Urinary bladder (tissue), 4 donors: ENCODE results near the gene CTNNA2. TPM values are rescaled to one million over a fixed set of nuclear protein-coding genes. Genes with fewer than 3 reads are reported as not detected.

ENCODE experiments used
- DNase-seq: peaks from one replicate; pipeline ENCODE4 v3.0.0-alpha.2; 2015; ENCODE audit errors: extremely low spot score
- H3K27ac ChIP-seq: one replicate; pipeline ENCODE4 v1.5.1; 2013; ENCODE audit warnings: low read depth, mild to moderate bottlenecking, moderate library complexity
- H3K36me3 ChIP-seq: one replicate; pipeline ENCODE4 v1.6.1; 2013; ENCODE audit warnings: mild to moderate bottlenecking, moderate library complexity; ENCODE audit not compliant: insufficient read depth
- H3K4me1 ChIP-seq: one replicate; pipeline ENCODE4 v1.6.1; 2013; ENCODE audit warnings: mild to moderate bottlenecking, moderate library complexity; ENCODE audit not compliant: insufficient read depth
- H3K4me3 ChIP-seq: one replicate; pipeline ENCODE4 v1.5.1; 2013; ENCODE audit warnings: low read depth, low read length
- WGBS: extraction: QIAGEN DNeasy Blood & Tissue Kit; methylation state at CpG from one replicate; pipeline ENCODE4 v1.1.7; 2013; 5-methylcytosine and 5-hydroxymethylcytosine counted together
- polyA plus RNA-seq: library from polyadenylated mRNA; stranded (reverse); fragments of 200-250 nt; gene quantifications from one replicate; pipeline ENCODE4 v1.2.3, GENCODE V29; 2013
- total RNA-seq: library from RNA; depleted of rRNA; stranded (reverse); fragments of >200 nt; gene quantifications from one replicate; pipeline ENCODE4 v1.2.3, GENCODE V29; 2014
- donor health status: healthy with polysubstance abuse.
- donor health status: healthy.

Gene CTNNA2
- total and polyA plus RNA-seq, 2 donors, result 1.9 to 14.0 TPM

GRCh38 chr2:79993144-79993543, 480.3 kb downstream of the CTNNA2 start:
- 30% methylated on average over 3 of the region's 3 CpGs for WGBS
- Histone ChIP-seq H3K4me3 (no peak overlapping the region), H3K4me1 (no peaks in the 10 kb centered on the region), H3K36me3 (no peaks in the 10 kb centered on the region), H3K27ac (no peak overlapping the region)
- no peak for DNase-seq

GRCh38 chr2:79994161-79994560, 481.3 kb downstream of the CTNNA2 start:
- Histone ChIP-seq H3K4me1 (no peaks in the 10 kb centered on the region), H3K4me3 (no peak overlapping the region), H3K27ac (no peak overlapping the region), H3K36me3 (no peaks in the 10 kb centered on the region)
- 73% methylated on average over 5 of the region's 5 CpGs for WGBS
- no peak for DNase-seq

- Histone ChIP-seq H3K4me3 (no peak overlapping the region), H3K27ac (no peak overlapping the region), H3K36me3 (no peaks in the 10 kb centered on the region), H3K4me1 (no peaks in the 10 kb centered on the region)
- no peak for DNase-seq
Measured at GRCh38 chr2:79994965-79995364, 482.1 kb downstream of the CTNNA2 start.

- H3K36me3 ChIP-seq, result no peaks in the 10 kb centered on the region
- DNase-seq, result no peak
- H3K4me3 ChIP-seq, result no peak overlapping the region
- no peak overlapping the region for H3K27ac ChIP-seq
- H3K4me1 ChIP-seq, result no peaks in the 10 kb centered on the region
- 83% methylated on average over 5 of the region's 5 CpGs for WGBS
Measured at GRCh38 chr2:79996709-79997108, 483.9 kb downstream of the CTNNA2 start.

GRCh38 chr2:80001701-80002101, 488.9 kb downstream of the CTNNA2 start:
- no peaks in the 10 kb centered on the region for H3K36me3 ChIP-seq
- H3K4me3 ChIP-seq, result no peak overlapping the region
- H3K4me1 ChIP-seq, result no peaks in the 10 kb centered on the region
- no peak overlapping the region for H3K27ac ChIP-seq
- no peak for DNase-seq
- WGBS, result 23% methylated on average over 5 of the region's 5 CpGs

GRCh38 chr2:80002112-80002511, 489.3 kb downstream of the CTNNA2 start:
- WGBS, result 49% methylated on average over 3 of the region's 3 CpGs
- no peaks in the 10 kb centered on the region for H3K36me3 ChIP-seq
- DNase-seq, result no peak

GRCh38 chr2:80002568-80003157, 489.8 kb downstream of the CTNNA2 start:
- H3K4me1 ChIP-seq, result no peaks in the 10 kb centered on the region
- WGBS, result 63% methylated on average over 6 of the region's 6 CpGs
- H3K27ac ChIP-seq, result no peak overlapping the region
- no peak for DNase-seq
- no peaks in the 10 kb centered on the region for H3K36me3 ChIP-seq
- H3K4me3 ChIP-seq, result no peak overlapping the region

More at GRCh38 chr2:80002112-80002511, 489.3 kb downstream of the CTNNA2 start:
- Histone ChIP-seq H3K27ac (no peak overlapping the region), H3K4me3 (no peak overlapping the region), H3K4me1 (no peaks in the 10 kb centered on the region)

GRCh38 chr2:80007777-80008503, 495.1 kb downstream of the CTNNA2 start:
- no peaks in the 10 kb centered on the region for H3K36me3 ChIP-seq
- H3K27ac ChIP-seq, result no peak overlapping the region
- H3K4me3 ChIP-seq, result no peak overlapping the region
- DNase-seq, result no peak
- WGBS, result 30% methylated on average over 5 of the region's 5 CpGs
- H3K4me1 ChIP-seq, result no peaks in the 10 kb centered on the region

- WGBS, result 66% methylated on average over 4 of the region's 4 CpGs
- Histone ChIP-seq H3K27ac (no peak overlapping the region), H3K36me3 (no peaks in the 10 kb centered on the region), H3K4me1 (no peaks in the 10 kb centered on the region), H3K4me3 (no peak overlapping the region)
- no peak for DNase-seq
Measured at GRCh38 chr2:80008596-80008995, 495.7 kb downstream of the CTNNA2 start.

GRCh38 chr2:80009211-80009610, 496.4 kb downstream of the CTNNA2 start:
- no peak for DNase-seq
- no peak overlapping the region for H3K4me3 ChIP-seq
- no peaks in the 10 kb centered on the region for H3K4me1 ChIP-seq
- H3K36me3 ChIP-seq, result no peaks in the 10 kb centered on the region
- 90% methylated on average over 3 of the region's 3 CpGs for WGBS
- H3K27ac ChIP-seq, result no peak overlapping the region

GRCh38 chr2:80012061-80012460, 499.2 kb downstream of the CTNNA2 start:
- DNase-seq, result no peak
- H3K4me1 ChIP-seq, result no peaks in the 10 kb centered on the region
- 49% methylated on average over 3 of the region's 3 CpGs for WGBS
- H3K36me3 ChIP-seq, result no peaks in the 10 kb centered on the region
- H3K27ac ChIP-seq, result no peak overlapping the region
- H3K4me3 ChIP-seq, result no peak overlapping the region

- no peaks in the 10 kb centered on the region for H3K36me3 ChIP-seq
- H3K4me3 ChIP-seq, result no peak overlapping the region
- no peak for DNase-seq
- no peaks in the 10 kb centered on the region for H3K4me1 ChIP-seq
- H3K27ac ChIP-seq, result no peak overlapping the region
Measured at GRCh38 chr2:80014637-80015036, 501.8 kb downstream of the CTNNA2 start.

- Histone ChIP-seq H3K27ac (no peak overlapping the region), H3K4me1 (no peaks in the 10 kb centered on the region), H3K4me3 (no peak overlapping the region), H3K36me3 (no peaks in the 10 kb centered on the region)
- WGBS, result 77% methylated on average over 5 of the region's 5 CpGs
- DNase-seq, result no peak
Measured at GRCh38 chr2:80016171-80016570, 503.3 kb downstream of the CTNNA2 start.

GRCh38 chr2:80019571-80020460, 507.0 kb downstream of the CTNNA2 start:
- WGBS, result 63% methylated on average over 6 of the region's 6 CpGs
- Histone ChIP-seq H3K4me3 (no peak overlapping the region), H3K4me1 (no peaks in the 10 kb centered on the region), H3K27ac (no peak overlapping the region), H3K36me3 (no peaks in the 10 kb centered on the region)
- DNase-seq, result no peak
